GM12874 (cell line): ENCODE data around the gene ADRA2B.

Experiments
- TF ChIP-seq, protein P1 (sequence below): IDR thresholded peaks from 2 replicates; pipeline ENCODE4 v1.5.1; 2011; ENCODE audit warnings: low read depth, mild to moderate bottlenecking, control low read depth, low read length, moderate library complexity; ENCODE audit not compliant: insufficient read depth

ADRA2B gene

DNA sequence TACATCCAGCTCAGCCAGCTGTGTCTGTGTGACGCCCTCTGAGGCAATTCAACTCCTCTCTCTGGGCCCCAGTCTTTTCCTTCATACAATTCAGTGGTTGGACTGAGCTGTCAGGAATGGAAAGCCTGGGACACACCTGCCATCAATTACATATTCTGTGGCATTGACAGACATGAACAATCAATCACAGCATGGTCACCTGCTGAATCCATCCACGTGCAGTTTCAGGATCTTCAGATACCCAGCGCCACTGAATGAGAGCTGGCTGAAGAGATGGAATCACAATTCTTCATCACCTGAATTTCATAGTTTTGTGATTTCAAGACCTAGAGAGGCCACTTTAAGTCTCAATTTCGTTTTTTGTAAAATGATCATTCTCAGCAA is 5.1 kb downstream of the ADRA2B start:
- TF ChIP-seq, protein P1, sequence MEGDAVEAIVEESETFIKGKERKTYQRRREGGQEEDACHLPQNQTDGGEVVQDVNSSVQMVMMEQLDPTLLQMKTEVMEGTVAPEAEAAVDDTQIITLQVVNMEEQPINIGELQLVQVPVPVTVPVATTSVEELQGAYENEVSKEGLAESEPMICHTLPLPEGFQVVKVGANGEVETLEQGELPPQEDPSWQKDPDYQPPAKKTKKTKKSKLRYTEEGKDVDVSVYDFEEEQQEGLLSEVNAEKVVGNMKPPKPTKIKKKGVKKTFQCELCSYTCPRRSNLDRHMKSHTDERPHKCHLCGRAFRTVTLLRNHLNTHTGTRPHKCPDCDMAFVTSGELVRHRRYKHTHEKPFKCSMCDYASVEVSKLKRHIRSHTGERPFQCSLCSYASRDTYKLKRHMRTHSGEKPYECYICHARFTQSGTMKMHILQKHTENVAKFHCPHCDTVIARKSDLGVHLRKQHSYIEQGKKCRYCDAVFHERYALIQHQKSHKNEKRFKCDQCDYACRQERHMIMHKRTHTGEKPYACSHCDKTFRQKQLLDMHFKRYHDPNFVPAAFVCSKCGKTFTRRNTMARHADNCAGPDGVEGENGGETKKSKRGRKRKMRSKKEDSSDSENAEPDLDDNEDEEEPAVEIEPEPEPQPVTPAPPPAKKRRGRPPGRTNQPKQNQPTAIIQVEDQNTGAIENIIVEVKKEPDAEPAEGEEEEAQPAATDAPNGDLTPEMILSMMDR, result no peak

DNA sequence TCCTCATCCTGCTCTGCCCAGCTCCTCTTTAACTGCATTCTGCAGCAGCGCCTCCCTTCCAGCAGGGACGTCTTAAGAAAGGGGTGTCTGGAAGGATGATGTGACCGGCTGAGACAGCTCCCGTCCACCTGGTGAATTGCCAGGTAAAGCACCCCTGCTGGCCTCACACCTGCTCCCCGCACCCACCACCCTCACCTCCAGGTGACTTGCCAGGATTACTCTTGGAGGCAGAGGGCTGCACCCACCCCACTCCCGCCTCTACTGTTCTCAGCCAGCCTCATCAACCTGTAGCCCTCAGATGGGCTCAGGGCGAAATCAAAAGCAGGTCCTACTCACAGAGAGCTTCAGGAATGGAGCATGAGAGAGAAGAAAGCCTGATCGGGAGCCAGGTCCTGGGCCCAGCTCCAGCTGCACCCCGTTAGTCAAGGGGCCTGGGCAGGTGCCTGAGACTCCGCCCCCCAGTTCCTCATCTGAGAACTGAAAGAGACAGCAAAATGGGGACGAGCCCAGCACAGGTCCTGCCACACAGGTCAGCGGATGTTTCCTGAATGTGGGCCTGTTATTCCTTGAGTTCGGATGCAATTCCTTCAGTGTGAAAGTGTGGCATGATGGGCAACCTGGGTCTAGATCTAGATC is 5.6 kb downstream of the ADRA2B start:
- TF ChIP-seq, protein P1, result no peak

DNA sequence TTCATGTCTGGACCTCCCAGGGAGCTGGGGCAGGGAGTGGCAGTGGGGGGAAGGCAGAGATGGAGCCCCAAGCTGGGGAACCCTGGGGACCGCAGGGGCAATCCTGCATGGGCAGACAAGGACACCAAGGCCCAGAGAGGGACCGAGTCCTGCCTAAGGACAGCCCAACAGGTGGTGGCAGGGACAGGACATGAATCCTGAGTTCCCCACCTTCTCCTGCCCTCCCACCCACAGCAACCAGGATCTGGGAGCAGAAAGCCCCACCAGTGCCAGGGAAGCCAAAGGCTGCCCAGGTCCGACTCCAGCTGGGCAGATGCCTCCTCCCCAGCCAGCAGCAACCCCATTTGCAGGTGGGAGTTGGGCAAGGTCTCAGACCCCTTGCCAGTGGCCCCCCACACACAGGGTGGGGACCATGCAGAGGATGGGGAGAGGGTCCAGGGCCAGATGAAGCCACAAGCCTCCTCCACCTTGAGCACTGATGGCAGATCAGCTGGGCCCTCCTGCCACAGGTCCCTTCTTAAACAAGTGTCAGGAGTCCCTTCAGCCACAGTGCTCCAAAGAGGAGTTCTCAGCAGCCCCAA is 6.3 kb downstream of the ADRA2B start:
- TF ChIP-seq, protein P1, result no peak

DNA sequence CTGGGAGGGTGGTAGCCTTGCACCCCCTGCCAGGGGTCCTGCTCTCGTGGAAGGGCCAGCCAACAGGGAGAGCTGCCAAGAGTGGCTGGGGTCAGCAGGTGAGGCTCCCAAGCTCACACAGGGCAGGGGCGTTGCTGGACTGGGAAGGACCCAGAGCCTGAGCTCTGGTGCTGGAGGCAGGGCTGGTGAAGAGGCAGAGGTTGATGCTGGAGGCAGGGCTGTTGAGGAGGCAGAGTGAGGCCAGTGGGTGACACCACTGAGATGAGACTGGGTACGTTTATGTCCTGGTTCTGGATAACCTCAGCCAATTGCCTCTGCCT is 7.0 kb downstream of the ADRA2B start:
- TF ChIP-seq, protein P1, result no peak

DNA sequence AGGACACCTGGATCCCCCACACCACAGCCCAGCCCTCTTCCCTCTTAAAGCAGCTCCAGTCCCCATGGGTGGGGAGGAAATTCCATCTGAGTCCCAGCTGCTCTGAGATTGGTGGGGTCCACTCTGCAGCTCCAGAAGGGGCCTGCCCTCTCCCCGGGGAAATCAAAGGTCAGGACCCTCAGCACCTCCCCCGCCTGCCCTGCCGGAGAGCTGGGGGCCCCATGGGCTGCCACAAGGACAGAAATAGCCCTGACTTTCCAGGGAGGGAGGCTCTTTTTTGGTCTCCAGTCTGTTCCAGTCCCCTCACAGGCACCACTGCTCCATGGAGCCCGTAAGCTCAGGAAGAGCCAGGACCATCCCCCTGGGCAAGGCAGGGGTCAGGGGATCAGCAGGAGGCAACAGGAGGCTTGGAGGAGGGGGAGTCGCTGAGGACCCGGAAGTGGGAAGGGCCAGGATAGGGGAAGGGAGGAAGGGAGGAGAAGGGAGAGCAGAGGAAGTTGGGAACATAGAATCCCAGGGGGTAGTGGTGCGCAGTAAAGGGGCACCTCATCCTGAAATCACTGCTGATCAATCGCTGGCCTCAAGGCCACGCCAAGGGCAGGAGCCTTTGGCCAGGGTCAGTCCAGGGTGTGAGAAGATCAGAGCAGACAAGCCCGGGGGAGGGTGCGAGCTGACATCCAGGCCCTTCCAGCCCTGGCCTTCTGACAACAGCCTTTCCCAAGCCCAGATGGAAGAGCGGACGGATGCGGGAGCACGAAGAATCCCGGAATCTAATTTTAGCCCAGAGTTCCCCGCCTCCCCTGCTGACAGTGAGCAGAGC is 7.6 kb downstream of the ADRA2B start:
- TF ChIP-seq, protein P1, result no peak

DNA sequence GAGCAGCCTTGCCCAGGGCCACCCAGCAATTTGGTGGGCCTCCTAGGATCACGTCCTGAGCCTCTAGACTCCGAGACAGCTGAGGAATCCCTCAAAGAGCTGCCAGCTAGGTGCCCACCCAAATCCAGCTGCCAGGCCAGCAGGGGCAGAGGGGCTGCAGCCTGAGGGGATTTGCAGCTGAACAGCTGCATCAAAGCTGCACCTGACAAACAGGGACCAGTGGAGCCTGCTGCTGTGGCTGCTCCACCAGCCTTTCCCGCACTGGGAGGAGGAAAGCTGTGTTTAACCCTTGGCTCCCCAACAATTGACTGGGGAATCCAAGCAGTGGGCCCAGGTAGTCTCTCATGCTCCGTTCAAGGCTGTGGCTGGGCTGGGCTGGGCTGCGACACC is 8.2 kb downstream of the ADRA2B start:
- TF ChIP-seq, protein P1, result no peak

DNA sequence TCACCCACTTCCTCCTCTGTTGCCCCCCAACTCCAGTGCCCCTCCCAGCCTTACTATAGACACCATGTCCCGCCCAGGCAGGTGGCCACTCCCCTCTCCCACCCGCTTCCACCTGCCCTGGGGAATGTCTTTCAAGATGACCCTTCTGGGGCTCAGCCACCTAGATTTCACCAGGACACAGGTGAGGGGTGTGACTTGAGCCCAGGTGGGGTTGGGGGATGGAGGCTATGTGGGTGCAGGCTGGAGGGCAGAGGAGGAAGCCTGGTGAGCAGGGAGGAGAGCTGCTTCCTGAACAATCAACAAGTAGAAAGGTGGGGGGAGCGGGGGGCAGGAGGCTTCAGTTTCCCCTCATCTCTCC is 8.7 kb downstream of the ADRA2B start:
- TF ChIP-seq, protein P1, result no peak
